Measurements from ENCODE around the gene SOX11.

The SOX11 gene

DNA sequence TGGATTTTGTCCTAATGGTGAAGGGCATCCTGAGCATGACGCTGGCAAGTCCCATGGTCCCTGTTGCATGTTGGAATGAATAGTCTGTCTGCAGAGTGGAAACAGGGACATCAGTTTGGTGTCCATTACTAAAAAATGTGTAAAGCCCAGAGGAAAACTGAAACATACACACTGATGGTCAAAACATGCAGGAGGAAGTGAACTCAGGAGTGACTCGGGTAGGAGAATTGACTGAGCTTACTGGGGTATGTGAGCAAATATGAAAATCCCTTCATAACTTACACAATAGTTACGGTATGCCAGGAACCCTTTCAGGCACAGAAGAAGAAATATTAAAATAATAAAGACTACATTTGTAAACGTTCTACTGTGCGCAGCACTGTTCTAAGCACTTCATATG lies 5.6 kb upstream of the SOX11 start:
- Histone ChIP-seq H3K18ac (ENCODE audit: low read length) (no peak overlapping the region), H4K5ac (ENCODE audit: low read length) (no peak overlapping the region), H3K79me2 (ENCODE audit: control insufficient read depth, insufficient read depth, low read length) (no peaks in the 10 kb centered on the region), H3K79me1 (ENCODE audit: low read length) (no peaks in the 10 kb centered on the region), H3K27ac (ENCODE audit: low read depth, low read length) (no peak overlapping the region), H3K9ac (ENCODE audit: low read length) (no peak overlapping the region), H3K4ac (ENCODE audit: low read depth, low read length) (no peak overlapping the region), H3K4me3 (ENCODE audit: low read length) (no peak overlapping the region), H4K8ac (ENCODE audit: low read depth, low read length) (no peak overlapping the region), H3K36me3 (ENCODE audit: control insufficient read depth, insufficient read depth, low read length) (no peaks in the 10 kb centered on the region), H3K27me3 (ENCODE audit: insufficient read depth, low read length, poor library complexity) (no peaks in the 10 kb centered on the region), H2BK120ac (ENCODE audit: low read depth, low read length) (no peak overlapping the region), H3K4me1 (ENCODE audit: control insufficient read depth, low read depth, low read length) (no peaks in the 10 kb centered on the region), H3K56ac (ENCODE audit: low read length) (no peak overlapping the region), H2BK15ac (replicated peaks; ENCODE audit: low read depth) (no peak overlapping the region), H2AK5ac (ENCODE audit: low read length) (no peak overlapping the region), H2BK5ac (ENCODE audit: low read length) (no peak overlapping the region), H3K4me2 (ENCODE audit: low read length) (no peak overlapping the region), H3K23ac (ENCODE audit: low read length) (no peak overlapping the region)
- no CpG with 5 or more reads among the region's 5 CpGs for WGBS (ENCODE audit: extremely low coverage, insufficient coverage, low lambda C conversion rate)
- no peak for DNase-seq

DNA sequence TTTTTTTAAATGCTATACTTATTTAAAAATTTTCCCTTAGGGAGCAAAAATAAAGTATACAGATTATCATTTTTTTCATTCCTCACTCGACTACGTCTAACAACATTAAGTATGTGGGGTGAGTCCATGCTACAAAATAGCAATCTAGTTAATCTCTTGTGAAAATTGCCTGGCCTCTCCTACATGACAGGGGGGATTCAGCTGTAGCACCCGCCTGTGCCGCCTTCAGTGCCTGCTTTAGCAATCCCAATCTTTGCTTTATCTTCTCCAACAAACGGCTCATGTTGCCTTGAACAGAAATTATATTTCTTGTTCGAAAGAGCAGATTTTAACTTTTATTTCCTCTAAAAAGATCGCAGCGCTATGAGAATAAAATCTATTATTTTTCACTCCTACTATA lies 2.4 kb upstream of the SOX11 start:
- H4K8ac ChIP-seq (ENCODE audit: low read depth, low read length): no peak overlapping the region
- no peak overlapping the region for H2AK5ac ChIP-seq (ENCODE audit: low read length)
- no peak overlapping the region for H3K27ac ChIP-seq (ENCODE audit: low read depth, low read length)
- H2BK120ac ChIP-seq (ENCODE audit: low read depth, low read length): no peak overlapping the region
- no peaks in the 10 kb centered on the region for H3K36me3 ChIP-seq (ENCODE audit: control insufficient read depth, insufficient read depth, low read length)
- no peak overlapping the region for H3K9ac ChIP-seq (ENCODE audit: low read length)
- H3K56ac ChIP-seq (ENCODE audit: low read length): no peak overlapping the region
- H2BK5ac ChIP-seq (ENCODE audit: low read length): no peak overlapping the region
- H3K4me1 ChIP-seq (ENCODE audit: control insufficient read depth, low read depth, low read length): no peaks in the 10 kb centered on the region
- H3K4me2 ChIP-seq (ENCODE audit: low read length): no peak overlapping the region
- H3K4me3 ChIP-seq (ENCODE audit: low read length): no peak overlapping the region
- no CpG with 5 or more reads among the region's 8 CpGs for WGBS (ENCODE audit: extremely low coverage, insufficient coverage, low lambda C conversion rate)
- H3K23ac ChIP-seq (ENCODE audit: low read length): no peak overlapping the region
- H3K79me2 ChIP-seq (ENCODE audit: control insufficient read depth, insufficient read depth, low read length): peaks cover 17% of the 10 kb centered on the region
- DNase-seq: peak; percentile 15
- H4K5ac ChIP-seq (ENCODE audit: low read length): no peak overlapping the region
- H3K27me3 ChIP-seq (ENCODE audit: insufficient read depth, low read length, poor library complexity): no peaks in the 10 kb centered on the region
- no peak overlapping the region for H3K4ac ChIP-seq (ENCODE audit: low read depth, low read length)
- H3K18ac ChIP-seq (ENCODE audit: low read length): no peak overlapping the region
- H2BK15ac ChIP-seq (replicated peaks; ENCODE audit: low read depth): no peak overlapping the region
- peaks cover 3% of the 10 kb centered on the region for H3K79me1 ChIP-seq (ENCODE audit: low read length)

DNA sequence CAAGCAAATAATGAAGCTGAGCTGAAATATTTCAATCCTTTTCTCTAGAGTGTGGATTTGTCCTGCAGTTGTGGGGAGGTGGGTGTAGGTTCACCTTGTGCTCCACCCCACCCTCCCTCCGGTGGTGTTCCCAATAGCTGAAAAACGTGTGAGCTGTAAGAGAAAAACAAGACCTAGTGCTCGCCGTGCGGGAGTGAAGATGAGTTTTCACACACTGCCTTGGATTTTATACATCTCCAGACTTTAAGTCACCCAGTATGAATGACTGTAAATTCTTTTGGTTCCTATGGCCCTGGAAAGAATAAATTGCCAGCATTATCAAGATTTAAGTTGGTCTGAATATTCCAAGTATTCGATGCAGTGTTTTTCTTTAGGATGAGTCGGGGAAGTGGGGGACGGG lies 1.9 kb upstream of the SOX11 start:
- DNase-seq: peak; percentile 35
- no peak overlapping the region for H2BK15ac ChIP-seq (replicated peaks; ENCODE audit: low read depth)

DNA sequence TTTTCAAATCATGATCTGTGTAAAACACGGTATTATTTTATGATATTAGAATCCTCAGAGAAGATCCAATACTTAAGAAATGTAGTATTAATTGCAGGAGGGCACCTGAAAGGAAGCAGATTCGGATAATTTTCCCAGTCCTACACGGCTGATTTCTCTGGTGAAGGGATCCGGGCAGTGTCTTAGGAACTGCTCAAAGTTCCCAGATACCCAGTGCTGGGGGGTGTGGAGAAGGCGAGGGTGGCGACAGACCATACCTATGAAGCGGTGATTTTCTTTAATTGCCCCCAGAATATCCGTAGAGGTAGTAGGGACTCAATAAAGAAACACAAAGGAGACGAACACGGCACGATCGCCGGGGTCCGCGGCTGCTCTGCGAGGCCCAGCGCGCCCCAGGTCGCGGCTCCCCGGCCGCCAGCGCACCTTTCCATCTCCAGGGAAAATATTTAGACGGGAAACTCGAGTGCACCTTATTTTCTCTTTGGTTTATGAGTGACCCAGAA lies 1.4 kb upstream of the SOX11 start:
- H4K5ac ChIP-seq (ENCODE audit: low read length): no peak overlapping the region
- H3K4me2 ChIP-seq (ENCODE audit: low read length): peak overlapping the region; percentile 30
- H3K4me1 ChIP-seq (ENCODE audit: control insufficient read depth, low read depth, low read length): no peaks in the 10 kb centered on the region
- H3K36me3 ChIP-seq (ENCODE audit: control insufficient read depth, insufficient read depth, low read length): no peaks in the 10 kb centered on the region
- H3K27me3 ChIP-seq (ENCODE audit: insufficient read depth, low read length, poor library complexity): no peaks in the 10 kb centered on the region
- H3K9ac ChIP-seq (ENCODE audit: low read length): peak overlapping the region; percentile 90
- peak overlapping the region; percentile 96 for H3K4ac ChIP-seq (ENCODE audit: low read depth, low read length)
- H3K18ac ChIP-seq (ENCODE audit: low read length): peak overlapping the region; percentile 99
- H3K27ac ChIP-seq (ENCODE audit: low read depth, low read length): peak overlapping the region; percentile 94
- peak overlapping the region; percentile 56 for H2BK5ac ChIP-seq (ENCODE audit: low read length)
- no peak overlapping the region for H3K23ac ChIP-seq (ENCODE audit: low read length)
- peaks cover 3% of the 10 kb centered on the region for H3K79me1 ChIP-seq (ENCODE audit: low read length)
- peaks cover 23% of the 10 kb centered on the region for H3K79me2 ChIP-seq (ENCODE audit: control insufficient read depth, insufficient read depth, low read length)
- no peak overlapping the region for H2AK5ac ChIP-seq (ENCODE audit: low read length)
- WGBS (ENCODE audit: extremely low coverage, insufficient coverage, low lambda C conversion rate): no CpG with 5 or more reads among the region's 25 CpGs
- peak overlapping the region; percentile 76 for H3K4me3 ChIP-seq (ENCODE audit: low read length)
- H3K56ac ChIP-seq (ENCODE audit: low read length): peak overlapping the region; percentile 94
- H2BK120ac ChIP-seq (ENCODE audit: low read depth, low read length): peak overlapping the region; percentile 89
- no peak overlapping the region for H2BK15ac ChIP-seq (replicated peaks; ENCODE audit: low read depth)
- peak overlapping the region; percentile 83 for H4K8ac ChIP-seq (ENCODE audit: low read depth, low read length)
- DNase-seq: no peak

More for the DNA sequence above, 1.9 kb upstream of the SOX11 start:
- Histone ChIP-seq H3K79me1 (ENCODE audit: low read length) (peaks cover 3% of the 10 kb centered on the region), H4K8ac (ENCODE audit: low read depth, low read length) (no peak overlapping the region), H3K4me1 (ENCODE audit: control insufficient read depth, low read depth, low read length) (no peaks in the 10 kb centered on the region), H3K36me3 (ENCODE audit: control insufficient read depth, insufficient read depth, low read length) (no peaks in the 10 kb centered on the region), H2AK5ac (ENCODE audit: low read length) (no peak overlapping the region), H3K9ac (ENCODE audit: low read length) (peak overlapping the region; percentile 90), H2BK120ac (ENCODE audit: low read depth, low read length) (no peak overlapping the region), H3K4me3 (ENCODE audit: low read length) (no peak overlapping the region), H3K56ac (ENCODE audit: low read length) (peak overlapping the region; percentile 94), H3K27ac (ENCODE audit: low read depth, low read length) (no peak overlapping the region), H4K5ac (ENCODE audit: low read length) (no peak overlapping the region), H3K27me3 (ENCODE audit: insufficient read depth, low read length, poor library complexity) (no peaks in the 10 kb centered on the region), H3K18ac (ENCODE audit: low read length) (no peak overlapping the region), H3K23ac (ENCODE audit: low read length) (no peak overlapping the region), H2BK5ac (ENCODE audit: low read length) (no peak overlapping the region), H3K79me2 (ENCODE audit: control insufficient read depth, insufficient read depth, low read length) (peaks cover 19% of the 10 kb centered on the region), H3K4me2 (ENCODE audit: low read length) (peak overlapping the region; percentile 2), H3K4ac (ENCODE audit: low read depth, low read length) (no peak overlapping the region)
- WGBS (ENCODE audit: extremely low coverage, insufficient coverage, low lambda C conversion rate): no CpG with 5 or more reads among the region's 8 CpGs

DNA sequence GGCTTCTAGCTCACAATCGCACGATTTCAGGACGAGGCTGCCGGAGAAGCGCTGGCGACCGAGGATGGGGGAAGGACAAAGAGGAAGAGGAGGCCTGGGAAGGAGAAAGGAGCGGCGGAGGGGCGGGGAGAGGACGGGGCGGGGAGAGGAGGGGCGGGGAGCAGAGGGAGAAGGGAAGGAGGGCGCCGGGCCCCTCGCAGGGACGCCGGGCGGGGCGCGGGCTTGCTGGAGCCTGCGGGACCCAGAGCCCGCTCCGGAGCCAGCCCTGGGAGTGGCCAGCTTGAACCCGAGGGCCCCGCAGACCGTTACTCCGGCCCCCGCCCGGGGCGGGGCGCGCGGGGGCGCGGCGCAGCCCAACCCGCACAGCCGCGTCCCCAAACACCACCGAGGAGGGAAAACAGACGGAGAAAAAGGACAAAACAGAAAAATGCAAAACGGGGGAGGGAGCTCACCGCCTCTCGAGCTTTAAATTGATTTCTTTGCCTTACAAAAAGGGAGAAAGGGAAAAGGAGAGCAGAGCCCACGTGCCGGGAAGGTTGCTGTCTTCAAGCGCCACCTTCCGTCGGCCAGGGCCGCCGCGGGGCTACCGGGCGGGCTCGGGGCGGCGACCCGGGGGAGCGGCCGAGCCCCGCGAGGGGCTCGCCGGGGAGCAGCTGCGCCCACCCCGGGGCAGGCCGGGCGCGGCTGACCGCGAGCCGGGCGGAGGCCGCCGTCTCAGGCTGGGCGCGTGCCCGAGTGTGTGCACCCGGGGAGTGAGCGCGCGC lies 781 bp upstream of the SOX11 start:
- DNase-seq: peak; percentile 90
- H2AK5ac ChIP-seq (ENCODE audit: low read length): no peak overlapping the region

More for the DNA sequence above, 781 bp upstream of the SOX11 start:
- Histone ChIP-seq H3K56ac (ENCODE audit: low read length) (peak overlapping the region; percentile 94), H2BK5ac (ENCODE audit: low read length) (no peak overlapping the region), H3K79me2 (ENCODE audit: control insufficient read depth, insufficient read depth, low read length) (peaks cover 29% of the 10 kb centered on the region), H3K4me3 (ENCODE audit: low read length) (peak overlapping the region; percentile 76), H3K4me1 (ENCODE audit: control insufficient read depth, low read depth, low read length) (no peaks in the 10 kb centered on the region), H2BK15ac (replicated peaks; ENCODE audit: low read depth) (no peak overlapping the region), H3K27me3 (ENCODE audit: insufficient read depth, low read length, poor library complexity) (no peaks in the 10 kb centered on the region), H3K4me2 (ENCODE audit: low read length) (peak overlapping the region; percentile 52), H3K36me3 (ENCODE audit: control insufficient read depth, insufficient read depth, low read length) (no peaks in the 10 kb centered on the region), H3K4ac (ENCODE audit: low read depth, low read length) (peak overlapping the region; percentile 96), H4K8ac (ENCODE audit: low read depth, low read length) (peak overlapping the region; percentile 83), H4K5ac (ENCODE audit: low read length) (no peak overlapping the region), H3K18ac (ENCODE audit: low read length) (peak overlapping the region; percentile 99), H3K27ac (ENCODE audit: low read depth, low read length) (peak overlapping the region; percentile 95), H2BK120ac (ENCODE audit: low read depth, low read length) (peak overlapping the region; percentile 89), H3K79me1 (ENCODE audit: low read length) (peaks cover 3% of the 10 kb centered on the region), H3K9ac (ENCODE audit: low read length) (peak overlapping the region; percentile 90), H3K23ac (ENCODE audit: low read length) (no peak overlapping the region)
- WGBS (ENCODE audit: extremely low coverage, insufficient coverage, low lambda C conversion rate): no CpG with 5 or more reads among the region's 83 CpGs
